GM18868 (cell line): ENCODE measurements around the gene MRPL53.

Experiments
- ATAC-seq: cut with Tn5 transposase; IDR thresholded peaks from one replicate; pipeline ENCODE4 v1.9.1; 2021; ENCODE audit warnings: mild to moderate bottlenecking, moderate library complexity; ENCODE audit not compliant: unreplicated experiment

The MRPL53 gene

DNA sequence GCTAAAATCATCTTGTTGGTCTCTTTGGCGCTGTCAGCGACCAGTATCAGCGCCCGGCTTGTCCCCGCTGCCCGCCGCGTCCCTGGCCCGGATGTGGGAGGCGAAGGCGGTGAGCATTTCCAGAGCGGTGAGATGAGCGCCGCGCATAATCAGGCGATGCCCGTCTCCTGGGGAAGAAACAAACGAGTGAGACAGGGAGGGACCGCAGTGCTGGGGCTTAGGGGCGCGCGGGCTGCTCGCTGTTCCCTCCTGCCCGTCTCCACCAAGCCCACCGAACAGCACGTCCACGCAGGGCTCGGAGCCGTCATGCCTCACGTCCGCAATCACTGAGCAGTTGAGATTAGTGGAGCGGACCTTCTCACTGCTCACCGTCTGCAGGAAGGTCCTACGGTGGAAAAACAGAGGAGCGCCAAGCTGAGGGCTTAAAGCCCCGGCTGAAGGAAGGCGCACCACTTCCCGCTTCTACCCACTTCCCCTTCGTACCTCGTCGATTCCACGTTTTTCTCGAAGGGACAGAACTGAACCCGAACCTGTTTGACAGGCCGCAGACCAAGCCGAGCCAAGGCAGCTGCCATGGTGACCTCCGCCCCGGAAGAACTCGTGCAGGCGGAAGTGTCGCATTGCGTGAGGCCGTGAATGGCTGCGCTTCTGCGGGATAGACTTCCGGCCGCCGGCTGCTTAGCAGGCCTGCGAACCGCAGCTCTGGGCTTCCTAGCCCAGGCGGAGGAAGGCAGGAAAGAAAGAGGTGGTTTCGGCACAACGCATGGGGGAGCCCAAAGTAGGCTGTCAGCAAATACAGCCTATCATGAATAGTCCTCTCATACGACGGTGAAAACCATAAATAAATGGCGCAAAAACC, at the start of gene MRPL53:
Gene MRPL53, minus strand, starts transcription at position 595 of the 859 bp plus-strand sequence. Its CDS starts 20 bp downstream, at position 575.
- ATAC-seq = peak; percentile 85

- no peak for ATAC-seq
Observed at GRCh38 chr2:74516650-74517049, 44.2 kb upstream of the MRPL53 start.

- no peak for ATAC-seq
Observed at GRCh38 chr2:74515981-74516633, 43.6 kb upstream of the MRPL53 start.

DNA sequence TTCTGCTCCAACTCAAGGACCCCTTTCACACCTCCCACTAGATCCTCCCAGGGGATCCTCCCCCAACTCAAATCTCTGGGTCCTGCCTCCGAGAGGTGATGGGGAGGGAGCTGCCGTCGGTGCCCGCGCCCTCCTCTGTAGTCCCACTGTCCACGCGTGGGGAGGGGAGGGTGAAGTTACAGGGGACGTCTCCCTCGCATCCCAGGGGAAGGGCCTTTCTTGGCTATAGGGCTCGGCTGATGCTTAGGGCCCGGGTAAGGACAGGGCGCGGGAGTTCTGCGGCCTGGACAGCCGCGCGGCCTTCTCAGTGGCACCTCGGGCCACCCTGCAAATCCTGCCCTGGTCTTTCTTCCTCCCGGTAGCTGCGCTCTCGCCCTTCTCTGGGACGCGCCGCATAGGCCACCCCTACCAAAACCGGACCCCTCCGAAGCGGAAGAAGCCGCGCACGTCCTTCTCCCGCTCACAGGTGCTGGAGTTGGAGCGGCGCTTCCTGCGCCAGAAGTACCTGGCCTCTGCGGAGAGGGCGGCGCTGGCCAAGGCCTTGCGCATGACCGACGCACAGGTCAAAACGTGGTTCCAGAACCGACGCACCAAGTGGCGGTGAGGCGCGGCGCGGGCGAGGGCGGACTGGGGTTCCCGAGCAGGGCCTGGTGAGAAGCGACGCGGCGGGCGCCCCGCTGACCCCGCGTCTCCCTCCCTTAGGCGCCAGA, 42.9 kb upstream of the MRPL53 start:
- no peak for ATAC-seq

DNA sequence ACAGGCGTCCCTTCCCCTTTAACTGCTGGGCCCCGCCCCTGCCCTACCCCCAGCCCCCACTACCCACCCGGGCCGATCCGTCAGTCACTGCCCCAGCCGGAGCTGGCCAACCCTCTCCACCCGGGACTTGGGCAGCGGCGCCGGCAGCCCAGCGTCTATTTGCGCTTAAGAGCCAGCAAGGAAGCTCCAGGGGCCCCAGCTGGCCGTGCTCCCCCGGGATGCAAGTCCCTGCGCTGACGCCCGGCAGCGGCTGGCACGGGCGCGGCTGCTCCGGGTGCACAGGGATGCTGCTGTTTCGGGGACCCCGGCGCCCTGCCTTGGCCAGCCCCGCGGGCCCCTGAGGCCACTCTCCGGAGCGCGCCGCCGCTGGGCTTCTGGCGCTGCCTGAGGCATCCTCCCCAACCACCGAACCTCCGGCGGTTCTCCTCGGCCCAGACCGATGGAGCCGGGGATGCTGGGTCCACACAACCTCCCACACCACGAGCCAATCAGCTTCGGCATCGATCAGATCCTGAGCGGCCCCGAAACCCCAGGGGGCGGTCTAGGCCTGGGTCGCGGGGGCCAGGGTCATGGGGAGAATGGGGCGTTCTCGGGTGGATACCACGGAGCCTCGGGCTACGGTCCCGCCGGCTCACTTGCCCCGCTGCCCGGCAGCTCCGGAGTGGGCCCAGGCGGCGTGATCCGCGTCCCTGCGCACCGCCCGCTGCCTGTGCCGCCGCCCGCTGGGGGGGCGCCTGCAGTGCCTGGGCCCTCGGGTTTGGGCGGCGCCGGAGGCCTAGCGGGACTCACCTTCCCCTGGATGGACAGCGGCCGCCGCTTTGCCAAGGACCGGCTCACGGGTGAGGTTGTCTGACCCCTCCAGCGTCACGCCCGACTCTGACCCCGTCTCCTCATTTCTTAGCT, 42.1 kb upstream of the MRPL53 start, which contains the start of gene TLX2:
Gene TLX2, plus strand, starts transcription at position 83 of the 903 bp plus-strand sequence. Its CDS starts 357 bp downstream, at position 440.
- ATAC-seq = no peak

DNA sequence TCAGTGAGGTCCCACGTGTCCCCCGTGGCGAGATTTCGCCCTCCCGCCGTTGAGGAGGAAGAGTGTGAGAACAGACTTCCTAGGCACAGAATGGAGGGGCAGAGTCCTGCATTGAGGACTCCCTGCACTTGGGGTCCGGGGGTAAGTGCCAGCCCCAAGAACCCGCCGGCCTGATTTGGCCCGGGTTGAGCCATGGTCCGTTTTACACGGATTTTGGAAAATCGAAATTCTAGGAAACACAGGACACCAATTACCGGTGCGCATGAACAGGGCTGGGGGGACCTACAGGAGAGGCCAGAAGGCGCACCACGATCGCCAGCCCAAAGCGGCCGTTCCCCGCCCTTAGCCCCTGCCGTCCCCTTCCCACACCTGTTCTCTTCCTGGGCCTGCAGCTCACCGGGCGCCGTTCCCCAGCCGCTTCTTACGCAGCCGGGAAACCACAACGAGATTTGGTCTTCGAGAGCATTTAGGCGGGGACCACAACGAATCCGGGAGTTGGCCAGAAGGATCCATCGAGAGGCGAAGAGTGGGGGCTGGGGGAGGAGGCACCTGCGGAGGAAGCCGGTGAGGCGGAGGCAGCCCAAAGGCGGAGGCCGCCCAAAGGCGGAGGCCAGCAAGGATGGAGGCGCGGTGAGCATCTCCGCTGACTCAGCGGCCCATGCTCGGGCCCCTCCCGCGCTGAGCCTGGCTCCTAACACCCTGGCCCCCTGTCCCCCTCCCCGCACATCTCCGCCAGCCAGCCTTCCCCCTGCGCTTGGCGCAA, 41.3 kb upstream of the MRPL53 start:
- no peak for ATAC-seq

DNA sequence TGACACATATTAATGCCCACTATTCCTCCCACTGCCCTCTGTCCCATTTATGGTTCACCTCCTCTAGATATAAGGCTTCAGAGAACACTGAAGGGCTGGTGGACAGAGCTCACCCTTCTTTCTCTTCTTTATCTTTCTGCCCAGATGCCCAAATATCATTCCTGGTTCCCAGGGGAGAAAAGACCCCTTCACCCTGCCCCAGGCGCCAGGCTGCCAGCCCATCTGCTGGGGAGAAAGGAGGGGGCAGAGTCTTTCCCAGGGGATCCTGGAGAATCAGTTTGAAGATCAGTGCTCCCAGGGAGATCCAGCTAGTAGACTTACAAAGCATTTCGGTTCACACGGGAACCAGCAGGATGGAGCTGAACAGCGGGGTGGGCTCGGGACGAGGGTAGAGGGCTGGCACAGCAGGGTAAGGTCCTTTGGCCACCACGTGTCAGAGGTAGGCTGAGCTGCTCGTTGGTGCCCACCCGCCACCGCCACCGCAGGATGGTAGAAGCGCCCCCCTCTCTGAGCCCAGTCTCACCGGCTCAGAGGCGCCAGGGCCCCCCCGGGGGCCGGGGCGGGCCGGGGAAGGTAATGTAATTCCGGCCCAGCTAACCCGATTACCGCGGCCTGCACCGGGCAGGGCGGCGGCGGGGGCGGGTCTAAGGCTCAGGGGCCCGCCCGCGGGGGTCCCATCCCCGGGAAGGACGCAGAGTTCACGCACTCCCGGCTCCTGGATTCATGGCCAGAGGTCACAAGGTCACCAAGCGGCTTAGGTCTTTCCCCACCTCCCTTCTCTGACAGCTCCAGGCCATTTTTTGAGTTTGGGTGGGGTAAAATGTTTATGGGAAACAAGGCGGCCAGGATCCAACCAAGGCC, 40.5 kb upstream of the MRPL53 start:
- ATAC-seq = no peak

- ATAC-seq = no peak
Observed at GRCh38 chr2:74511104-74511989, 38.9 kb upstream of the MRPL53 start.

GRCh38 chr2:74510272-74510671, 37.8 kb upstream of the MRPL53 start:
- no peak for ATAC-seq

GRCh38 chr2:74507926-74508520, 35.5 kb upstream of the MRPL53 start:
- ATAC-seq = no peak

DNA sequence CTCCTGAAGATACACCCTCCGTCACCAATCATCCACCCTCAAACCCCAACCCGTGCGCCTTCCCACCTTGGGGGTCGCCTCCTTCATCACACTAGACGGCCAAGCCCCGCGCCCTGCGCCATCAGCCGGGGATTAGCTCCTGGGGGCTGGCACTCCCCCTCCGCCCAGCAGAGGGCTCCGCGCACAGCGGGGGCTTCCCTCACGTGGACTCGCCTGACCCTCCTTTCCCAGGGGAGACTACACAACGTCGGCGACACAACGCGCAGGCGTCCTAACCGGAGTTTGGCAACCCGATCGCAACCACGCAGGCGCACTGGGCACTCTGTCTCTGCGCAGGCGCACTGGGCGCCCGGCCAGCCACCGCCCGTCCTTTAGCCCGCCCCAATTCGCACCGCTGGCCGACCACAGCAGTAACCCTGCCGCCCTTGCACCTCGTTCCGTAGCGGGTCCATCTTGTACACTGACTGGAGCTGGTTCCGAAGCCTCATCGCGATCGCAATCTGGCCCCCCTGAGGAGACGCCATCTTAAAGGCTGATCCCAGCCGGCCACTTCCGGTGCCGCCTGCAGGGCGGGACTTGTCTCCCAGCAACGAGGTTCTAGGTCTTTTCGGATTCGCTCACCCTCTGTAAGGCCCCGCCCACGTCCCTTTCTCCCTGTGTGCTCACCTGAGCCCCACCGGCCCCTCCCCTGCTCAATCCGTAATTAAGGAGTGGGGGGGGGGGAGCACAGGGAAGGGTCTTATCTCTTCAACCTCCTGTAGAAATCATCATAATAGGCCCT, 34.9 kb upstream of the MRPL53 start, which contains the start of gene PCGF1:
Gene PCGF1, minus strand, starts transcription at position 551 of the 781 bp plus-strand sequence. Its CDS starts 27 bp downstream, at position 524.
- peak; percentile 87 for ATAC-seq

DNA sequence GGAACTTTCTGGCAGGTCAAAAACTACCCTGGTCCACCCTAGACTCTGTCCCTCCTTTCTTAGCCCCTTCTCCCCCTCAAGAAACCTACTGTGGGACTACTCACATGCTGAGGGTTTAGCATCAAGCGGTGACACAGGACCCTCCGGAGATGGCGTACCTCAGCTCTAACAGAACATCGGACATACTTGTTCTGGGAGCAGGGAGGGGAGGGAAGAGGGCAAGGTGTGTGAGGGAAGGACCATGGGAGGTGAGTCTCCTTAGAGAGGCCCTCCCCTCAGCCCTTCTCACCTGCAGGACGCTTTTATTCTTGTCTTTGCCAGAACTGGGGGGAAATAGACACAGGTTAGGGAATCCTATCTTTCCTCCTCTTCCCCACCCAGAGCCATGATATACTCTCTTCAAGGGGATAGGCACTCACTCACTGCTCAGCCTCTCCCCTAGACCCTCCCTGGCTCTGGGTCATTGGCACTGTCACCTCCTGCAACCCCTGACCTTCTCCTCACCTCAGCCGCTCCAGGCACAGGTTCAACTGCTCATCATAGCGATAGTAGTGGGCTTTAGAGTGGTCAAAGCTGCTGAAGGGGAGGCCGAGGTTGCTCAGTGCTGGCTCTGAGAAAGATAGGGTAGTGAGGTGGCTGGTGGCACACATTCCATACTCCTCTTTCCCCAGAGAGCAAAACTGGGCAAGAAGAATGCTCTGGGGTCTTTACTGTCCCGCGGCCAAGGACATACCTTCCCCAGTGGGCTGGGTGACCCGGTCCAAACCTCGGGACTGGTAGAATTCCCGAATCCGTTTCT, 33.2 kb upstream of the MRPL53 start:
- ATAC-seq = no peak

- no peak for ATAC-seq
Observed at GRCh38 chr2:74504591-74504990, 32.1 kb upstream of the MRPL53 start.

- ATAC-seq = no peak
Observed at GRCh38 chr2:74503506-74504475, 31.3 kb upstream of the MRPL53 start.
